ENCODE results near the gene OR1E2.
"Not testable (repeated sequence)": the region's sequence is repeated elsewhere in the genome, so short reads cannot be mapped to it uniquely, and the experiment has no call there.

The OR1E2 gene, protein sequence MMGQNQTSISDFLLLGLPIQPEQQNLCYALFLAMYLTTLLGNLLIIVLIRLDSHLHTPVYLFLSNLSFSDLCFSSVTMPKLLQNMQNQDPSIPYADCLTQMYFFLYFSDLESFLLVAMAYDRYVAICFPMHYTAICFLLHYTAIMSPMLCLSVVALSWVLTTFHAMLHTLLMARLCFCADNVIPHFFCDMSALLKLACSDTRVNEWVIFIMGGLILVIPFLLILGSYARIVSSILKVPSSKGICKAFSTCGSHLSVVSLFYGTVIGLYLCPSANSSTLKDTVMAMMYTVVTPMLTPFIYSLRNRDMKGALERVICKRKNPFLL

DNA sequence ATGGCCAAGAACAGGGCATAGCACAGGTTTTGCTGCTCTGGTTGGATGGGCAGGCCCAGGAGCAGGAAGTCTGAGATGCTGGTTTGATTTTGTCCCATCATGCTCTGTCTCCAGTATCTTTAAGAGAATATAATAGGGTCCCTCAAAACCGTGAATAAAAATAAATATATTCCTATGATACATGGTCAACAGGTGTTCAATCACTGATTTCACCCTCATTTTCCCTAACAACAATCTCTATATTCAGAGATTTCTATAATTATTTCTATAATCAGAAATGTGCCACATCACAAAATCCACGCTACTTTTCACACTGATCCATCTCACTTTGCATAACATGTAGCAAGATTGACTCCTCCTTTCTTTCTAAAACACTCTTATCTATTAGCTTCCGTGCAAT is at the start of gene OR1E2:
Gene OR1E2 (minus strand): TSS at position 101 of the 400 bp plus-strand sequence. CDS start 0 bp downstream, at position 101.
- DNase-seq (ENCODE audit: low read depth): no peak

DNA sequence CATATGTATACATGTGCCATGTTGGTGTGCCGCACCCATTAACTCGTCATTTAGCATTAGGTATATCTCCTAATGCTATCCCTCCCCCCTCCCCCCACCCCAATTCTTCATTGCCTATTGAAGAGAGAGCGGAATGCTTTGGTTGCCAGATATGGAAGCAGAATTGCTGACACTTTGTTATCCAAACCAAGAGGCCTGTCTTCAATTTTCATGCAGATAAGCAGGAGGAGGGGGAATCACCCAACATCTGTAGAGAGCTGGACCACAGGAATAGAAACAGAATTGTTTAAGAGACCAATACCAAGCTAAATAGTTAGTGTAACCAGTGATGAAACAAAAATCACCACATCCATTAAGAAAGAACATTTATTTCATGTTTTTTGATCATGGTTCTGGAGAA is 49.2 kb upstream of the OR1E2 start:
- no peak for DNase-seq (ENCODE audit: low read depth)

- no peak for DNase-seq (ENCODE audit: low read depth)
Observed at GRCh38 chr17:3479988-3480387, 46.3 kb upstream of the OR1E2 start.

- DNase-seq (ENCODE audit: low read depth): peak; percentile 12
Observed at GRCh38 chr17:3475812-3476610, 42.4 kb upstream of the OR1E2 start, which contains the start of gene ASPA. Gene ASPA, plus strand, starts transcription at chr17:3475997. Its CDS starts 163 bp downstream, at chr17:3476160.

DNA sequence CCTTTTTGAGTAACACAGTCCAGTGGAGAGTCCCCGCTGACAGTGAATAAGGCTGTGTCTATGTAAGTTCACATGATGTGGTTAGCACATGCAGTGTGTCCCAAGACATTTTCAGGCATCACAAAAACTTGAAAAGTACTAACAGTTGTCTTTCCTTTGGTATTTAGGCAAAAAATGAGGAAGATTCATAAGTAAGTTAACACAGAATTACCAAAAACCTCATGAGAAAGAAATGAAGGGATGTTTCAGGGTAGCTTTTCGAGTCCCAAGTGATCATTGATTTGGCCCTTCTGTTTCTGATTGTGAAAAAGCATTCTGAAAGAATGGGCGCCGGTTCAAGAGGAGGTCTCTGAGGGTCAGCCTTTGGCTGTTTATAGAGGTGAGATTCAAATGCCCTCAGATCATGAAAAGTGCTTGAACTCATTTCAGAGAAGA is 41.6 kb upstream of the OR1E2 start:
- DNase-seq (ENCODE audit: low read depth): no peak

GRCh38 chr17:3474212-3474611 is 40.6 kb upstream of the OR1E2 start:
- DNase-seq (ENCODE audit: low read depth): peak; percentile 22

DNA sequence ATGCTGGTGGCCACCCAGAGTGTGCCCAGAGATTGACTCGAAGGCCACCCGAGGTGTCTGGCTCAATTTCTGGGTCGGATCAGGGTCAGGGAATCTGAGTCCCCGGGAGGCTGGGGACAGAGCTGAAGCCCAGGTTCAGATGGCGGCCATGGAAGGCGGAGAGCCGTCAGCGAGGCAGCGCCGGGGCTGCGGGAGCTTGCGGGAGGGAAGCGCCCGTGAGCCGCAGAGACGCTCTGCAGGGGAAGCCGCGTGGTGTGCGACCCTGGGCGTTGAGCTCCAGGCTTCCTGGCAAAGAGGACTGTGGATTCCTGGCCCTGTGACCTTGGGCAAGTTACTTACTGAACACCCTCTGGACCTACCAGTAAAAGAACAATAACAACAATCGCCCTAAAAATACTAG is 38.5 kb upstream of the OR1E2 start:
- DNase-seq (ENCODE audit: low read depth): no peak

- DNase-seq (ENCODE audit: low read depth): no peak
Observed at GRCh38 chr17:3471599-3471998, 38.0 kb upstream of the OR1E2 start, which contains the start of gene SPATA22. Gene SPATA22, minus strand, starts transcription at chr17:3471819. Its CDS starts 2,494 bp downstream, at chr17:3469325.

GRCh38 chr17:3469529-3469928 is 35.9 kb upstream of the OR1E2 start:
- no peak for DNase-seq (ENCODE audit: low read depth)

- DNase-seq (ENCODE audit: low read depth): not testable (repeated sequence)
Observed at GRCh38 chr17:3466355-3466754, 32.7 kb upstream of the OR1E2 start.

- DNase-seq (ENCODE audit: low read depth): no peak
Observed at GRCh38 chr17:3448059-3448665, 14.5 kb upstream of the OR1E2 start.

GRCh38 chr17:3447625-3448024 is 14.0 kb upstream of the OR1E2 start:
- DNase-seq (ENCODE audit: low read depth): no peak

DNA sequence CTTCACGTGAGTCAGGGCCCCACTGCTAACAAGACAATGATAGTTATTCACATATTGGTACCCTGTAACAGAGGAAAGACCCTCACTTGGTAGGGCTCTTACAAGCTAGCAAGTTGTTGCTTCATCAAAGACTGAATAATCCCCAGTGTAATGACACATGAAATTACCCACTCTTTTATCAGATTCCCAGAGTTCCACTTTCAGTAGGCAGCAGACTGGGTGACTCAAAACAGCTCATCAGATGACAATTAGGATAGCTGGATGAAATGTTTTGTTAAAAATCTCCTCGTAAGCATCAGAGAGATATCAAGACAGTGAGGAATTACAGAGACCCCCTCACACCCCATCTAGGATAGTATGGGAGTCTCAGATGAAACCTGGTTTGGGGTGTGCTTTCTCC is 6.8 kb upstream of the OR1E2 start:
- no peak for DNase-seq (ENCODE audit: low read depth)

- no peak for DNase-seq (ENCODE audit: low read depth)
Observed at GRCh38 chr17:3438368-3438767, 4.7 kb upstream of the OR1E2 start.

- not testable (repeated sequence) for DNase-seq (ENCODE audit: low read depth)
Observed at GRCh38 chr17:3433215-3433614, 426 bp downstream of the OR1E2 start.

DNA sequence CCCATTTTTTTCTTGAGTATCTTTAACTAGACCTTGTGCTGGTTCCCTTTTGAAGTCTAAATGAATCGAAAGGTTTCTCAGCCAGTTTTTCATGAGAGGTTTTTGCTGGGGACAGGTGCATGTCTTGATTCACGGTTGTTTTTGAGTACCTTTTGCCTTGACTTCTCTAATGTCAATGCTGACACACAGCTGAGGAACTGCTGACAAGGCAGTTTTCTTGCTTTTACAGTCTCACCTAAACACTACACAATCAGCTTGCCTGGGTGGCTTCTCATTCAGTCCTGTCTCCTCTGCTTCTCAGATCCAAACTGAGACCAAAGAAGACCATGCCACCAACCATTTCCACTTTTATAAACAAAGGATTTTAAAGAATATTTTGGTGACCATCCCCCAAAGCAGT is 15.4 kb downstream of the OR1E2 start:
- DNase-seq (ENCODE audit: low read depth): no peak

GRCh38 chr17:3415610-3416009 is 18.0 kb downstream of the OR1E2 start:
- DNase-seq (ENCODE audit: low read depth): no peak

DNA sequence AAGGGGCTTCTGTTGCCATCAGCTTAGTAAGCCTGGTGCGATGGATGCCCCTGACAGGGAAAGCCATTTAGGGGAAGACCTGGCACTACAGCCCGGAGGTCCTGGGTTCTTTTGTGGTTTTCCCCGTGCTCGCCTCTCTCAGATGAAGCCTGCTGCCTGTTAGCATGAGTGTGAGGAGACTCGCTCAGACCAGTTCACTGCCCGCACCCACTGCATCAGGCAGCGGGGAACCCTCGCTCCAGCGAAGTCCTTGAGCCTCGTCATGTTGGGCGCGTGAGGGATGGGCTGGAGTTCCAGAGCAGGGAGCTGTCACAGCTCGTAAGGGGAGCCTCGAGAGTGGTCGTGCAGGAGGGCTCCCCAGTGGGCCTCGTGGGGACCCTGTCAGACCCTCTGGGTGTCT is 21.4 kb downstream of the OR1E2 start:
- DNase-seq (ENCODE audit: low read depth): not testable (repeated sequence)

GRCh38 chr17:3411070-3411469 is 22.6 kb downstream of the OR1E2 start, which contains the start of gene OR3A3:
Gene OR3A3, plus strand, starts transcription at chr17:3411370.
- no peak for DNase-seq (ENCODE audit: low read depth)

DNA sequence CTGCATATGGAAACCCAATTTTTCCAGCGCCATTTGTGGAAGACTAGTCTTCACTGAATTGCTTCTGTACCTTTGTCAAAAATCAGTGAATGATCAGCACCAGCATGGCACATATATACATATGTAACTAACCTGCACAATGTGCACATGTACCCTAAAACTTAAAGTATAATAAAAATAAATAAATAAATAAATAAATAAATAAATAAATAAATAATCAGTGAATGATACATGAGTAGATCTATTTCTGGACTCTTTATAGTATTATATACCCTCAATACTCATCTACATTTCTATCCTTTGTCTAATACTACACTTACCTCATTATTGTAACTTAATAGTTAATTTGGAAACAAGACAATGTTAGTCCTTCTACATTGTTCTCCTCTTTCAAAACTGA is 29.8 kb downstream of the OR1E2 start:
- DNase-seq (ENCODE audit: low read depth): not testable (repeated sequence)

DNA sequence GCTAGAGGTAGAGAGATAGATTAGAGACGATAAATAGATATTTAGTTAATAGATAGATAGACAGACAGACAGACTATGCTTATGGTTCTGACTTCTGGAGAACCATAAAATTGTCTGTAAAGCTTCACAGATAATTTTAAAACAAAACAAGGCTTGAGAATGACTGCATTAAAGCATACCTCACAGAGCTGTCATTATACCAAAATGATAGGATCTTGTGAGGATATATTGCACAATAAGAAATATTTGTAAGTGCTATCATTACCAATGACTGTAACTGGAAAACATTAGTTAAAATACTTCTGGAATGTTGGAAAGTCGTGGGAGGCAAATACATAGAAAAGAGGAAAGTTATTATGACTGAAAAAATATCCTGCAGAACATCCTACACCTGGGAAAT is 31.9 kb downstream of the OR1E2 start:
- no peak for DNase-seq (ENCODE audit: low read depth)

DNA sequence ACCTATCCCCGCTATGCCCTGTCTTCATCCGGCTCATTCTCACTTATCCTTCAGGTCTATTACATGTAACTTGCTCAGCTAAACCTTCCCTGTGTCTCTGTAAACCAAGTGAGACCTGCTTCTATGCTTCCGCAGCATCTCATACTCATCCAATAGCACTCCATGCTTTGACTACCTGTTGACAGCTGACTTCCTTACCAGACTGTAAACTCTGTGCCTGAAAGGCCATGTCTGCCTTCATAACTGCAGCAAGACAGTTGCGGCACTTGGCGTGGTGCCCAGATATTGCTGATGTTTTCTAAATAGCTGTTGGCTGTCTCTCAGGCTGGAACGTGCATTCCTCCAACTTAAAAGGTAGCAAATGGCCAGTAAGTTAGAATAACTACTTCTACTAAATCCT is 33.6 kb downstream of the OR1E2 start:
- DNase-seq (ENCODE audit: low read depth): no peak

GRCh38 chr17:3398310-3398709 is 35.3 kb downstream of the OR1E2 start, which contains the start of gene OR1E1:
Gene OR1E1, minus strand, starts transcription at chr17:3398410. Its CDS starts 0 bp downstream, at chr17:3398410.
- no peak for DNase-seq (ENCODE audit: low read depth)

Data from fibroblast of the conjunctiva (primary cell).